CD8-positive, alpha-beta memory T cell (primary cell): ENCODE results near the gene ITPK1. TPM values are rescaled to one million over a fixed set of nuclear protein-coding genes. Genes with fewer than 3 reads are reported as not detected.

Experiments used
- CTCF ChIA-PET: fragments of 350-600 bp; sonication (Branson Sonifier 250); formaldehyde crosslinking; loops from one replicate; lab custom pipeline; 2021; ENCODE audit warnings: antibody characterized with exemption; lab: Charles Lee
- POLR2A ChIA-PET: fragments of 350-600 bp; sonication (Branson Sonifier 250); formaldehyde crosslinking; loops from one replicate; lab custom pipeline; 2021; ENCODE audit warnings: antibody characterized with exemption; lab: Charles Lee
- DNase-seq, 5 donors: peaks; one replicate each; pipeline versions ENCODE4 v3.0.0 to v3.0.0-alpha.2; 2020 to 2022; ENCODE audit warnings: mixed read lengths in 1 of 5
- H3K27ac ChIP-seq: one replicate; pipeline ENCODE4 v1.7.0; 2013; ENCODE audit warnings: low read depth, mild to moderate bottlenecking, low read length, moderate library complexity
- H3K27me3 ChIP-seq: 2 replicates; pipeline ENCODE4 v1.7.0; 2013; ENCODE audit warnings: low read length, mild to moderate bottlenecking; ENCODE audit not compliant: insufficient read depth, poor library complexity, severe bottlenecking
- H3K36me3 ChIP-seq: 2 replicates; pipeline ENCODE4 v1.7.0; 2013; ENCODE audit warnings: mild to moderate bottlenecking, low read length, moderate library complexity; ENCODE audit not compliant: insufficient read depth
- H3K4me1 ChIP-seq: 2 replicates; pipeline ENCODE4 v1.7.0; 2013; ENCODE audit warnings: mild to moderate bottlenecking, low read length, moderate library complexity; ENCODE audit not compliant: insufficient read depth
- H3K4me3 ChIP-seq: 2 replicates; pipeline ENCODE4 v1.7.0; 2013; ENCODE audit warnings: mild to moderate bottlenecking, low read length
- H3K9me3 ChIP-seq: 2 replicates; pipeline ENCODE4 v1.7.0; 2013; ENCODE audit warnings: mild to moderate bottlenecking, low read length
- H3K27ac Mint-ChIP-seq, 8 donors: one replicate each; pipeline ENCODE4 v1.8.0; 2020 to 2021; ENCODE audit warnings: mixed read lengths in 8 of 8, mild to moderate bottlenecking in 6 of 8, inconsistent platforms in 3 of 8, moderate library complexity in 3 of 8
- H3K27me3 Mint-ChIP-seq, 2 donors: one replicate each; pipeline ENCODE4 v1.8.0; 2020 to 2021; ENCODE audit warnings: mixed read lengths in 2 of 2, mild to moderate bottlenecking in 1 of 2, moderate library complexity in 1 of 2
- H3K36me3 Mint-ChIP-seq, 3 donors: one replicate each; pipeline ENCODE4 v1.8.0; 2020 to 2021; ENCODE audit warnings: mixed read lengths in 3 of 3, inconsistent platforms in 1 of 3, mild to moderate bottlenecking in 1 of 3
- H3K4me1 Mint-ChIP-seq, 3 donors: one replicate each; pipeline ENCODE4 v1.8.0; 2020 to 2021; ENCODE audit warnings: mixed read lengths in 3 of 3, inconsistent platforms in 1 of 3, mild to moderate bottlenecking in 1 of 3
- H3K4me3 Mint-ChIP-seq, 7 donors: one replicate each; pipeline ENCODE4 v1.8.0; 2020 to 2021; ENCODE audit warnings: mixed read lengths in 7 of 7, mild to moderate bottlenecking in 6 of 7, moderate library complexity in 4 of 7, inconsistent platforms in 2 of 7
- H3K9me3 Mint-ChIP-seq, 5 donors: one replicate each; pipeline ENCODE4 v1.8.0; 2020 to 2022; ENCODE audit warnings: mixed read lengths in 5 of 5, mild to moderate bottlenecking in 3 of 5, moderate library complexity in 2 of 5, inconsistent platforms in 1 of 5
- polyA plus RNA-seq: library from polyadenylated mRNA; unstranded; fragments of 300-500 nt; fragmentation: Illumina TruSeq; gene quantifications from one replicate; pipeline ENCODE4 v1.2.3, GENCODE V29; 2021
- total RNA-seq, 2 experiments: library from RNA; stranded (reverse); gene quantifications; one replicate each; pipeline ENCODE4 v1.2.3, GENCODE V29; 2021

Gene ITPK1
- total and polyA plus RNA-seq, 3 experiments from 2014 or later, result 40.4 to 75.1 (median 66.1) TPM

DNA sequence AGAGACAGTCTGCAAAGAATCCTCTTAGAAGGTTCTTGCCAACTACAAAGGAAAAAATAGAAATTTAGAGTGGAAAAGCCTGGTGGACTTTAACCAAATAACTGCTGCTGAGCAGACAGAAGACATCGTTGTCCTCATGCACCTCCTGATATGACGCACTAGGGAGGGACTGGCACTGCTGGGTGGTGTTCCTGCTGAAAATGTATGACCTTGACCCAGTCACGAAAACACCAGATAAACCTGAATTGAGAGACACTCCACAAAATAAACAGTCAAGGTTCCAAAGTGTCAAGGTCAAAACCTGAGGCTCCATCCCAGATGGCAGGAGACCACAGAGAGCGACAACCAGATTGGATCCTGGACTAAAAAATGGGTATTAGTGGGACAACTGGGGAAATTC is 130.8 kb downstream of the ITPK1 start:
- CTCF ChIA-PET, result no interaction called here
- Histone ChIP-seq H3K4me3 (no peak overlapping the region), H3K9me3 (no peaks in the 10 kb centered on the region), H3K4me1 (no peaks in the 10 kb centered on the region), H3K27ac (no peak overlapping the region), H3K27me3 (no peaks in the 10 kb centered on the region), H3K36me3 (no peaks in the 10 kb centered on the region)
- POLR2A ChIA-PET, result no interaction called here
- Mint-ChIP-seq H3K36me3 (peaks cover 15 to 55% (median 37%) of the 10 kb centered on the region in 3 donors), H3K9me3 (peaks cover 0 to 10% (median 6%) of the 10 kb centered on the region in 5 donors), H3K4me1 (peaks cover 6 to 15% (median 10%) of the 10 kb centered on the region in 3 donors), H3K27ac (no peak overlapping the region), H3K27me3 (no peaks in the 10 kb centered on the region), H3K4me3 (no peak overlapping the region)
- peak in 1 of 5 donors; percentile 9 for DNase-seq

GRCh38 chr14:92984082-92984788 is 131.5 kb downstream of the ITPK1 start:
- Mint-ChIP-seq H3K9me3 (peaks cover 5 to 16% (median 11%) of the 10 kb centered on the region in 5 donors), H3K27ac (peak overlapping the region in 1 of 8 donors; percentile 29), H3K4me3 (no peak overlapping the region), H3K4me1 (peaks cover 6 to 15% (median 10%) of the 10 kb centered on the region in 3 donors), H3K27me3 (no peaks in the 10 kb centered on the region), H3K36me3 (peaks cover 20 to 58% (median 44%) of the 10 kb centered on the region in 3 donors)
- H3K4me1 ChIP-seq, result no peaks in the 10 kb centered on the region
- H3K9me3 ChIP-seq, result no peaks in the 10 kb centered on the region
- no peak overlapping the region for H3K4me3 ChIP-seq
- CTCF ChIA-PET, result no interaction called here
- no peak overlapping the region for H3K27ac ChIP-seq
- peak in 1 of 5 donors; percentile 27 for DNase-seq
- POLR2A ChIA-PET, result no interaction called here
- H3K36me3 ChIP-seq, result no peaks in the 10 kb centered on the region
- H3K27me3 ChIP-seq, result no peaks in the 10 kb centered on the region

- no peaks in the 10 kb centered on the region for H3K9me3 ChIP-seq
- peaks cover 3 to 15% (median 10%) of the 10 kb centered on the region in 3 donors for H3K4me1 Mint-ChIP-seq
- H3K36me3 ChIP-seq, result no peaks in the 10 kb centered on the region
- H3K27me3 Mint-ChIP-seq, result no peaks in the 10 kb centered on the region
- peak in 1 of 5 donors; percentile 8 for DNase-seq
- no peak overlapping the region for H3K27ac ChIP-seq
- no peak overlapping the region for H3K4me3 ChIP-seq
- peaks cover 26 to 63% (median 55%) of the 10 kb centered on the region in 3 donors for H3K36me3 Mint-ChIP-seq
- no peaks in the 10 kb centered on the region for H3K27me3 ChIP-seq
- ChIA-PET POLR2A (no interaction called here), CTCF (no interaction called here)
- peaks cover 9 to 29% (median 19%) of the 10 kb centered on the region in 5 donors for H3K9me3 Mint-ChIP-seq
- no peak overlapping the region for H3K4me3 Mint-ChIP-seq
- H3K27ac Mint-ChIP-seq, result peak overlapping the region in 1 of 8 donors; percentile 63
- H3K4me1 ChIP-seq, result no peaks in the 10 kb centered on the region
These were observed 132.8 kb downstream of the ITPK1 start for GRCh38 chr14:92982956-92983355.

- Mint-ChIP-seq H3K27me3 (no peaks in the 10 kb centered on the region), H3K4me1 (peaks cover 3 to 15% (median 12%) of the 10 kb centered on the region in 3 donors), H3K4me3 (no peak overlapping the region), H3K9me3 (peaks cover 20 to 38% (median 28%) of the 10 kb centered on the region in 5 donors), H3K27ac (no peak overlapping the region), H3K36me3 (peaks cover 38 to 72% (median 67%) of the 10 kb centered on the region in 3 donors)
- ChIA-PET CTCF (no interaction called here), POLR2A (no interaction called here)
- H3K27ac ChIP-seq, result no peak overlapping the region
- DNase-seq, result peak in 1 of 5 donors; percentile 25
- no peaks in the 10 kb centered on the region for H3K9me3 ChIP-seq
- H3K4me3 ChIP-seq, result no peak overlapping the region
- peaks cover 5% of the 10 kb centered on the region for H3K36me3 ChIP-seq
- H3K27me3 ChIP-seq, result no peaks in the 10 kb centered on the region
- no peaks in the 10 kb centered on the region for H3K4me1 ChIP-seq
These were observed 134.0 kb downstream of the ITPK1 start for GRCh38 chr14:92981726-92982125.

DNA sequence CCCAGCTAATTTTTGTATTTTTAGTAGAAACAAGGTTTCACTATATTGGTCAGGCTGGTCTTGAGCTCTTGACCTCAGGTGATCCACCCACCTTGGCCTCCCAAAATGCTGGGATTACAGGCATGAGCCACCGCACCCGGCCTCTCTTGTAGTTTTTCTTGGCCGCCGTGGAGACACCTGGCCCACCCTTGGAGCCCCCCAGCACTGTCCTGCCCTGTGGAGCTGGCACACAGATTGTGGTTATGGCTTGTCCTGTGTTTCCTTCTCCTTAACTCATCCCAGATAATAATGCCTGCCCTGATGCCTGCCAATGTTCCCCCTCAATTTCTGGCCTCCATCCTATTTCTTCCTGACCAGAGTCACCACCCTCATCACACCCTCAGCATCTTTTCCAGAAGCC is 134.9 kb downstream of the ITPK1 start:
- peaks cover 36 to 77% (median 75%) of the 10 kb centered on the region in 3 donors for H3K36me3 Mint-ChIP-seq
- Histone ChIP-seq H3K27ac (no peak overlapping the region), H3K27me3 (no peaks in the 10 kb centered on the region), H3K36me3 (peaks cover 9% of the 10 kb centered on the region), H3K4me3 (no peak overlapping the region), H3K9me3 (peaks cover 5% of the 10 kb centered on the region), H3K4me1 (no peaks in the 10 kb centered on the region)
- H3K27me3 Mint-ChIP-seq, result no peaks in the 10 kb centered on the region
- H3K27ac Mint-ChIP-seq, result no peak overlapping the region
- peaks cover 0 to 12% (median 10%) of the 10 kb centered on the region in 3 donors for H3K4me1 Mint-ChIP-seq
- H3K4me3 Mint-ChIP-seq, result no peak overlapping the region
- DNase-seq, result peak in 1 of 5 donors; percentile 32
- H3K9me3 Mint-ChIP-seq, result peaks cover 20 to 39% (median 35%) of the 10 kb centered on the region in 5 donors
- CTCF ChIA-PET, result no interaction called here
- POLR2A ChIA-PET, result no interaction called here

DNA sequence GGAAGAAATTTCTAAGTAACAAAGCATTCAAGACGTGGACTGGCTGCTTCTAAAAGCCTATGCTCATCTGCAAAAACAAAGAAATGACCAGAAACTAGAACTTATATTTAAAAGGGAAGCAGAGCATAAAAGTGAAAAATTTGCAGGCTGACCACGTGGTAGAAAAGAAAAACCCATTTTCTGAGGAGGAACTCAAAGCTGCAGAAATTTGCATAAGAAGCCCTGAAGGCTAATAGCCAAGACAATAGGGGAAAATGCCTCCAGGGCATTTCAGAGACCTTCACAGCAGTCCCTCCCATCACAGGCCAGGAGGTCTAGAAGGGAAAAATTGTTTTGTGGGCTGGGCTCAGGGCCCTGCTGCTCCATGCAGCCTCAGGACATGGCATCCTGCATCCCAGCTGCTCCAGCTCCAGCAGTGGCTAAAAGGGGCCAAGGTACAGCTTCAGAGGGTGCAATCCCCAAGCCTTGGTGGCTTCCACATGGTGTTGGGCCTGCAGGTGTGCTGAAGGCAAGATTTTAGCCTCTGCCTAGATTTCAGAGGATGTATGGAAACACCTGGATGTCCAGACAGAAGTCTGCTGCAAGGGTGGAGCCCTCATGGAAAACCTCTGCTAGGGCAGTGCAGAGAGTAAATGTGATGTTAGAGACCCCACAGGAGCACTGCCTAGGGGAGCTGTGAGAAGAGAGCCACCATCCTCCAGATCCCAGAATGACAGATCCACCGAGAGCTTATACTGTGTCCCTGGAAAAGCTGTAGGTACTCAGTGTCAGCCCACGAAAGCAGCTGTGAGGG is 137.3 kb downstream of the ITPK1 start:
- Mint-ChIP-seq H3K36me3 (peaks cover 33 to 69% (median 69%) of the 10 kb centered on the region in 3 donors), H3K9me3 (peaks cover 20 to 42% (median 35%) of the 10 kb centered on the region in 5 donors), H3K4me3 (no peak overlapping the region), H3K27ac (no peak overlapping the region), H3K27me3 (no peaks in the 10 kb centered on the region), H3K4me1 (peaks cover 0 to 6% (median 0%) of the 10 kb centered on the region in 3 donors)
- H3K27ac ChIP-seq, result no peak overlapping the region
- peaks cover 9% of the 10 kb centered on the region for H3K36me3 ChIP-seq
- no peaks in the 10 kb centered on the region for H3K4me1 ChIP-seq
- DNase-seq, result no peak
- ChIA-PET CTCF (no interaction called here), POLR2A (no interaction called here)
- H3K4me3 ChIP-seq, result no peak overlapping the region
- peaks cover 7% of the 10 kb centered on the region for H3K9me3 ChIP-seq
- no peaks in the 10 kb centered on the region for H3K27me3 ChIP-seq

- Mint-ChIP-seq H3K4me1 (peaks cover 0 to 8% (median 5%) of the 10 kb centered on the region in 3 donors), H3K36me3 (peaks cover 33 to 60% (median 51%) of the 10 kb centered on the region in 3 donors), H3K27me3 (no peaks in the 10 kb centered on the region), H3K4me3 (no peak overlapping the region), H3K27ac (no peak overlapping the region), H3K9me3 (peaks cover 20 to 42% (median 34%) of the 10 kb centered on the region in 5 donors)
- Histone ChIP-seq H3K36me3 (peaks cover 9% of the 10 kb centered on the region), H3K27ac (no peak overlapping the region), H3K4me3 (no peak overlapping the region), H3K4me1 (no peaks in the 10 kb centered on the region), H3K27me3 (no peaks in the 10 kb centered on the region), H3K9me3 (peaks cover 7% of the 10 kb centered on the region)
- DNase-seq, result no peak
- ChIA-PET CTCF (no interaction called here), POLR2A (no interaction called here)
These were observed 139.5 kb downstream of the ITPK1 start for GRCh38 chr14:92976268-92976667.
